ENCODE measurements around the gene ZNF3.

- TF ChIP-seq NFRKB (IDR thresholded peaks at IDR 0.05) = no peak
- no peak for TF ChIP-seq HDGF (IDR thresholded peaks at IDR 0.05; ENCODE audit: borderline replicate concordance)
- TF ChIP-seq SUZ12 (IDR thresholded peaks at IDR 0.05) = no peak
- TF ChIP-seq FOXA1 (IDR thresholded peaks at IDR 0.05) = no peak
- TF ChIP-seq FOXK2 (IDR thresholded peaks at IDR 0.05) = no peak
- TF ChIP-seq L3MBTL2 (conservative IDR thresholded peaks at IDR 0.05) = no peak
- TF ChIP-seq PKNOX1 (IDR thresholded peaks at IDR 0.05) = no peak
- no peak for TF ChIP-seq ARNT (IDR thresholded peaks at IDR 0.05)
- TF ChIP-seq ELF4 (IDR thresholded peaks at IDR 0.05) = no peak
- no peak for TF ChIP-seq TARDBP (IDR thresholded peaks at IDR 0.05)
- TF ChIP-seq ZNF384 (IDR thresholded peaks at IDR 0.05) = no peak
- TF ChIP-seq SP1 (IDR thresholded peaks at IDR 0.05) = no peak
These were observed 40.5 kb upstream of the ZNF3 start for GRCh38 chr7:100122067-100122466.
